Activated naive CD8-positive, alpha-beta T cell (primary cell): ENCODE measurements around the gene TEX261.
"Not testable (repeated sequence)": the region's sequence is repeated elsewhere in the genome, so short reads cannot be mapped to it uniquely, and the experiment has no call there.

Source experiments
- H3K27ac Mint-ChIP-seq: one replicate; pipeline ENCODE4 v1.8.0; 2021; ENCODE audit warnings: mixed read lengths
- H3K27me3 Mint-ChIP-seq: one replicate; pipeline ENCODE4 v1.8.0; 2021; ENCODE audit warnings: mixed read lengths
- H3K36me3 Mint-ChIP-seq: one replicate; pipeline ENCODE4 v1.8.0; 2021; ENCODE audit warnings: mixed read lengths
- H3K4me1 Mint-ChIP-seq: one replicate; pipeline ENCODE4 v1.8.0; 2021; ENCODE audit warnings: low read depth, mixed read lengths
- H3K4me3 Mint-ChIP-seq: one replicate; pipeline ENCODE4 v1.8.0; 2021; ENCODE audit warnings: mild to moderate bottlenecking, mixed read lengths
- H3K9me3 Mint-ChIP-seq: one replicate; pipeline ENCODE4 v1.8.0; 2021; ENCODE audit warnings: low read depth, mixed read lengths

TEX261 gene

GRCh38 chr2:71003966-71004755, 9.5 kb upstream of the TEX261 start:
- no peak overlapping the region for H3K27ac Mint-ChIP-seq
- peaks cover 11% of the 10 kb centered on the region for H3K4me1 Mint-ChIP-seq
- no peaks in the 10 kb centered on the region for H3K36me3 Mint-ChIP-seq
- no peak overlapping the region for H3K4me3 Mint-ChIP-seq
- no peaks in the 10 kb centered on the region for H3K9me3 Mint-ChIP-seq
- H3K27me3 Mint-ChIP-seq, result peaks cover 1% of the 10 kb centered on the region

GRCh38 chr2:71003396-71003795, 8.7 kb upstream of the TEX261 start:
- Mint-ChIP-seq H3K4me3 (no peak overlapping the region), H3K27ac (no peak overlapping the region), H3K4me1 (peaks cover 11% of the 10 kb centered on the region), H3K27me3 (no peaks in the 10 kb centered on the region), H3K9me3 (no peaks in the 10 kb centered on the region), H3K36me3 (no peaks in the 10 kb centered on the region)

- Mint-ChIP-seq H3K4me1 (peaks cover 11% of the 10 kb centered on the region), H3K9me3 (no peaks in the 10 kb centered on the region), H3K36me3 (no peaks in the 10 kb centered on the region), H3K27ac (no peak overlapping the region), H3K4me3 (no peak overlapping the region), H3K27me3 (no peaks in the 10 kb centered on the region)
These were observed 7.4 kb upstream of the TEX261 start for GRCh38 chr2:71001981-71002570.

- Mint-ChIP-seq H3K27ac (no peak overlapping the region), H3K4me3 (no peak overlapping the region), H3K27me3 (no peaks in the 10 kb centered on the region), H3K9me3 (no peaks in the 10 kb centered on the region), H3K36me3 (no peaks in the 10 kb centered on the region), H3K4me1 (peaks cover 11% of the 10 kb centered on the region)
These were observed 6.9 kb upstream of the TEX261 start for GRCh38 chr2:71001592-71001927.

- Mint-ChIP-seq H3K4me1 (peaks cover 12% of the 10 kb centered on the region), H3K27me3 (no peaks in the 10 kb centered on the region), H3K27ac (peak overlapping the region; percentile 58), H3K9me3 (no peaks in the 10 kb centered on the region), H3K36me3 (no peaks in the 10 kb centered on the region), H3K4me3 (peak overlapping the region; percentile 73)
These were observed 6.3 kb upstream of the TEX261 start for GRCh38 chr2:71000780-71001591.

GRCh38 chr2:70999931-71000330, 5.3 kb upstream of the TEX261 start:
- not testable (repeated sequence) for H3K27me3 Mint-ChIP-seq, H3K27ac Mint-ChIP-seq, H3K9me3 Mint-ChIP-seq, H3K36me3 Mint-ChIP-seq, H3K4me3 Mint-ChIP-seq
- H3K4me1 Mint-ChIP-seq, result peaks cover 18% of the 10 kb centered on the region

- Mint-ChIP-seq H3K9me3 (no peaks in the 10 kb centered on the region), H3K4me1 (peaks cover 18% of the 10 kb centered on the region), H3K27ac (no peak overlapping the region), H3K27me3 (no peaks in the 10 kb centered on the region), H3K36me3 (no peaks in the 10 kb centered on the region), H3K4me3 (no peak overlapping the region)
These were observed 4.7 kb upstream of the TEX261 start for GRCh38 chr2:70999362-70999761.

GRCh38 chr2:70998885-70999284, 4.2 kb upstream of the TEX261 start:
- not testable (repeated sequence) for H3K4me3 Mint-ChIP-seq

GRCh38 chr2:70995426-70995729, 705 bp upstream of the TEX261 start:
- Mint-ChIP-seq H3K27ac (peak overlapping the region; percentile 79), H3K4me3 (peak overlapping the region; percentile 91), H3K9me3 (no peaks in the 10 kb centered on the region), H3K36me3 (no peaks in the 10 kb centered on the region), H3K4me1 (peaks cover 29% of the 10 kb centered on the region), H3K27me3 (no peaks in the 10 kb centered on the region)

More at GRCh38 chr2:70998885-70999284, 4.2 kb upstream of the TEX261 start:
- not testable (repeated sequence) for H3K27me3 Mint-ChIP-seq, H3K27ac Mint-ChIP-seq, H3K9me3 Mint-ChIP-seq, H3K36me3 Mint-ChIP-seq
- peaks cover 18% of the 10 kb centered on the region for H3K4me1 Mint-ChIP-seq

- Mint-ChIP-seq H3K4me1 (peaks cover 26% of the 10 kb centered on the region), H3K9me3 (no peaks in the 10 kb centered on the region), H3K4me3 (peak overlapping the region; percentile 99)
These were observed 519 bp downstream of the TEX261 start for GRCh38 chr2:70994009-70994698.

GRCh38 chr2:70992945-70993853, 1.5 kb downstream of the TEX261 start:
- H3K27me3 Mint-ChIP-seq, result no peaks in the 10 kb centered on the region
- peaks cover 28% of the 10 kb centered on the region for H3K4me1 Mint-ChIP-seq

More at GRCh38 chr2:70994009-70994698, 519 bp downstream of the TEX261 start:
- peak overlapping the region; percentile 96 for H3K27ac Mint-ChIP-seq
- H3K27me3 Mint-ChIP-seq, result no peaks in the 10 kb centered on the region
- no peaks in the 10 kb centered on the region for H3K36me3 Mint-ChIP-seq

GRCh38 chr2:70991742-70992141, 2.9 kb downstream of the TEX261 start:
- peaks cover 28% of the 10 kb centered on the region for H3K4me1 Mint-ChIP-seq
- H3K27me3 Mint-ChIP-seq, result no peaks in the 10 kb centered on the region
- peak overlapping the region; percentile 46 for H3K27ac Mint-ChIP-seq
- no peaks in the 10 kb centered on the region for H3K9me3 Mint-ChIP-seq
- H3K36me3 Mint-ChIP-seq, result peaks cover 2% of the 10 kb centered on the region
- peak overlapping the region; percentile 59 for H3K4me3 Mint-ChIP-seq

More at GRCh38 chr2:70992945-70993853, 1.5 kb downstream of the TEX261 start:
- Mint-ChIP-seq H3K9me3 (no peaks in the 10 kb centered on the region), H3K27ac (peak overlapping the region; percentile 96), H3K4me3 (peak overlapping the region; percentile 99), H3K36me3 (peaks cover 2% of the 10 kb centered on the region)

- H3K4me1 Mint-ChIP-seq, result peaks cover 28% of the 10 kb centered on the region
- H3K27me3 Mint-ChIP-seq, result no peaks in the 10 kb centered on the region
- H3K36me3 Mint-ChIP-seq, result peaks cover 2% of the 10 kb centered on the region
- no peak overlapping the region for H3K27ac Mint-ChIP-seq
- H3K9me3 Mint-ChIP-seq, result no peaks in the 10 kb centered on the region
- no peak overlapping the region for H3K4me3 Mint-ChIP-seq
These were observed 3.5 kb downstream of the TEX261 start for GRCh38 chr2:70991142-70991541.

GRCh38 chr2:70990216-70990615, 4.5 kb downstream of the TEX261 start:
- Mint-ChIP-seq H3K27ac (no peak overlapping the region), H3K4me1 (peaks cover 29% of the 10 kb centered on the region), H3K4me3 (no peak overlapping the region), H3K9me3 (no peaks in the 10 kb centered on the region), H3K36me3 (peaks cover 5% of the 10 kb centered on the region), H3K27me3 (no peaks in the 10 kb centered on the region)
